ENCODE data around the gene TRPC5OS.

Gene TRPC5OS

DNA sequence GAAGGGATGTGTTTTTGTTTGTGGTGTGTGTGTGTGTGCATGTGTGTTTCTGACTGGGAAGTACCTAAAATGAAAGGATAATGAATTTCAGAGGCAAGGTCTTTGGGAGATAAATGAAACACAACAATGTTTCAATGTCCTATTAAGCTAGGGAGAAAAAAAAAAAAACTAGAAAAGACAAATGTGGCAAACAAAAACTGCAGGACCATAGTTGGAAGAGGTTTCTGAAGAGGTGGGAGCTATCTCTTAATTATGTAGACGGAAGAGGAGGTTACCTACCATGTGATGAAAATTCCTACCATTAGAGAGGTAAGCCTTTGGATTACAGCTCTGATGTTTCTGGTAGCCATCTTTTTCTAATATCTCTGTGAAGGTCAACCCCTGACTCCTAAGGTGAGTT lies at the start of gene TRPC5OS:
TSS of gene TRPC5OS (plus strand) at position 301 of the 400 bp plus-strand sequence. CDS start 25,669 bp downstream, outside the sequence.
- DNase-seq: no peak

DNA sequence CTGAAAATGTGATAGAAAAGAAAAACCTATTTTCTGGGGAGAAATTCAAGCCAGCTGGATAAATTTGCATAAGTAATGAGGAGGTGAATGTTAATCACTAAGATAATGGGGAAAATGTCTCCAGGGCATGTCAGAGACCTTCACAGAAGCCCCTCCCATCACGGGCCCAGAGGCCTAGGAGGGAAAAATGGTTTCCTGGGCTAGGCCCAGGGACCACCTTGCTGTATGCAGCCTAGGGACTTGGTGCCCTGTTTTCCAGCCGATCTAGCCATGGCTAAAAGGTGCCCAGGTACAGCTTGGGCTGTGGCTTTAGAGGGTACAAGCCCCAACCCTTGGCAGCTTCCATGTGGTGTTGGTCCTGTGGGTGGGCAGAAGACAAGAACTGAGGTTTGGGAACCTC lies 46.6 kb upstream of the TRPC5OS start:
- no peak for DNase-seq

GRCh38 chrX:111830571-111830970 lies 45.4 kb upstream of the TRPC5OS start:
- DNase-seq: no peak

GRCh38 chrX:111831343-111831742 lies 44.6 kb upstream of the TRPC5OS start:
- peak; percentile 68 for DNase-seq

DNA sequence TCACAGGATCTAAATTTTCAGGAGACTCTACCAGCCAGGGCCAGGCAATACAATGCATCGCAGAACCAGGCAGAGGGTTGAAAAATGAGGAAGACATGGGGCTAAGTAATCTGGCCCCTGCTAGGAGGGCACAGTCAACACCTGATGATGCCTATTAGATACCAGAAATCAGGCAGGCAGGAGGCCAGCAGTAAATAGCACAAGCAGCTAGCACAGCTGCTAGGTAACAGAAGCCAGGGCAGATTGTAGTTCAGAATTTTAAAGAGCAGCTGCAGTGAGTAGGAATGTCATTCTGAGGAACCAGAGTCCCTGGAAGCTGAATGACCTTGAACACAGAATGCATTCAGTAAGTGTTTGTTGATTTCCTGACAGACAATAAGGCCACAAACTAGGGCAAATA lies 38.8 kb upstream of the TRPC5OS start:
- DNase-seq: peak; percentile 77

DNA sequence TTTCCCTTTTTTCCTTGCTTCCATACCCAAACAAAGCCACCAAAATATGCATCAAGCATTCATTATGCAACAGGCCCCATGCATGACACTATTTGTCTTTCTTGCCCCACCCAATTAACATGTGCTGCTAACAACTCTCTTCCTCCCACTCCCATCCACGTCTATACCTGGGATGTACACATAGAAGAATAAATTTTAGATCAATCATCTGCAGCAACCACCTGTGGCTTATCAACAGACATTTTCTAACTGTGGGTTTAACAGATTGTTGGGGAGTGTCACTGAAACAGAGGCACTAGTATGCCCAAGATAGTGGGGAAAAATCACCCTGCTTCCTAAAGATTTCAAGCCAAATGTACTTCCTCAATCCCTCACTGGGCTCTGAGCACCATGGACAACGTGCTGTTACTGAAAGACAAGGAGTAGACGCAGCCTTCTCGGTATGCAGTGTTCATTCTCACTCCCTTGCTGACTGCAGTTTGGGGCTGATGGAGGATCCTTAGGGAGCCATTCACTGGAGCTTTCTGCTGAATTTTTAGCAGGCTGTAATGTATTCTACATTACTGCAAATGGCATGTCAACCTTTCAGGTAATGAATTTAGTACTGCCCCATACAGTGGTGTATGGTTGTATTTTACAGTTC lies 28.4 kb upstream of the TRPC5OS start:
- DNase-seq: no peak

GRCh38 chrX:111848541-111848940 lies 27.4 kb upstream of the TRPC5OS start:
- no peak for DNase-seq

- no peak for DNase-seq
These were observed 25.0 kb upstream of the TRPC5OS start for GRCh38 chrX:111850975-111851374.

DNA sequence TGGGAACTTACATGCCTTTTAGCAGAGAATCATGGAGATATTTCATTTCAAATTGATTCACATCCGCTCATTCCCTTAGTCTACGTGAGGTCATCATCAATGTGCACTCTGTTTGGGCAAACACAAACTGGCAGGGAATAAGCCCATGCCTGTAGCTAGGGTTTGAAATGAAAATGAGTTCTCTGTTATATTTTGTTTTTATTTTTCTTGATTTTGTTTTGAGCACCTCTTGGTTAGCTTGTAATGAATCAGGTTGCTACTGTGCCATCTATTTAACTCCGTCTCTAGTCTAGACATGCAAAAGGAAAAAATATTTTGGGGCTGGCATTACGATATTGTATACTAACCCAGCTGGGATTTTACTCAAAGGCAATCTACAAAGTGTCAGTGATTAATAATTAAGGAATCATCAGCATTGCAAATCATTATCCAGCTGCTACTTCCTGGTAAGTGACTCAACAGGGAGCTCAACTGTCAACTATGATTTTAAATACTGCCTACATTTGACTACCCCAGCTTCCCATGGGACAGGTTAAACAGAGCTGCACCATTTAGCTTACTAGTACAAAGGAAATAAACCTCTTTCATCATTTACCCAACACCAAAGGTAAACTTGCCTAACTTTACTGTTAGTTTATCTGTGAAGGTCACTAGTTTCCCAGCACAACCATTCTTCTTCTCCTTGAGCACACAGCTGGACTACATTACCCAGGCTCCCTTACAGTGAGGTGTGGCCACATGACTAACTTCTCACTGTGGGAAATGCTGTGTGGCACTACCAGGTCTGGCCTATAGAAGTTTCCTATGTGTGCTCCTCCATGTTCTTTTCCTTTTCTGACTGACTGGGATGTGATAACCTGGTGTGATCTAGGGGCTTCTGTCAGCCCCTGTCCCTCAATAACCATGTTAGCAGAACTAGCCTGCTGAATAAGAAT lies 21.2 kb upstream of the TRPC5OS start:
- no peak for DNase-seq

DNA sequence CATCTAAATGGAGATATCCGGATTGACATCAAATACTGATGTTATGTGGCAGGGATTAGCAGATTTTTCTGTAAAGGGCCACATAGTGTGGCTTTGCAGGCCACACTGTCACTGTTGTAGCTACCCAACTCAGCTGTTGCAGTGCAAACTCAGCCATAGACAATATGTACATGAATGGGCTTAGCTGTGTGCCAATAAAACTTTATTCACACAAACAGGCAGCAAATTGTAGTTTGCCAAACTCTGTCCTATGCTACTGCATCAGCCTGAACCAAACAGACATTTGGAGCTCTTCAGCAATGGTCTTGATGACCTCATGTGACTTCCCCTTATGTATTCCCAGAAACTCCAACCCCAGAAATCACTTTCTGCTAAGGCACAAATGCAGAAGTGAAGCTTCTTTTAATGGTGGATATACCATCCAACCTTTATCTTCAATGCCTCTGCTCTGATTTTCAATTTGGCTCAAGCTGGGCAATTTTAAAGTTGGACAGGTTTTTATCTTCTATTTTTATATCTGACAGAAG lies 18.4 kb upstream of the TRPC5OS start:
- DNase-seq: no peak

- no peak for DNase-seq
These were observed 14.4 kb upstream of the TRPC5OS start for GRCh38 chrX:111861605-111862004.

- no peak for DNase-seq
These were observed 8.7 kb upstream of the TRPC5OS start for GRCh38 chrX:111867236-111867635.

- no peak for DNase-seq
These were observed 7.0 kb upstream of the TRPC5OS start for GRCh38 chrX:111868726-111869638.

DNA sequence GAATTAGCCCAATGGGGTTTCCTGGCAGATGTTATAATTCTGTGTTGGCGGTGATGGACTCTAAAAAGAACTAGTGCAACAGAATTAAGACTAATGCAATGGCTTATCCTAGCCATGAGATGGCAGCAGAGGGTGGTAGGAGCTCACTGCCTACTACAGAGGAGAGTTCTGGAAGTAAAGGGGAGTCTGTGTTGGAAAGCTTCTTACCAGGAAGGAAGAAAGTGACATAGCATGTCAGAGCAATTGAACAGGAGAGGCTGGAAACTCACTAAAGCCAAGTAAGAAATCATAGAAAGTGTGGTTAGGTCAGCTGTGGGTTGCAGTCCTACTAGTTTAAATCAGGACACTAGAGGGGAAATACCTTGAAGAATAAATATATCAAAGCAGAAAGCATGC lies 6.3 kb upstream of the TRPC5OS start:
- peak; percentile 59 for DNase-seq

DNA sequence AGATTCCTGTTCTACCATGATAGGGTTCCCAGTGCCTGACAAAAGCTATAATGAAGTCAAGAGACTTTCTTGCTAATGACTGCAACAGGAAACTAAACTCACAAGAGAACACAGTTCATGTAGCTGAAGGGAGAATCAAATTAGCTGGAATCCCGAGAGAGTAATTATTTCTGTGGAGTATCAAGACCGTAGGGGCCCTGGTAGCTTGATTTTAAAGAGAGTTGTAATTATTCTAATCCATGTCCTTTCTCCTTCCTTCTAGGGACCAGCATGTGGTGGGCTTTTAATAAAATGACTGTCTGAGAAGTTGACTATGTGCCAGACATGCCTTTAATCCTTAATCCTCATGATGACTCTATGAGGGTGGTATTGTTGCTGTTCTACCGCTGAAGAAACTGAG lies 1.7 kb upstream of the TRPC5OS start:
- no peak for DNase-seq

DNA sequence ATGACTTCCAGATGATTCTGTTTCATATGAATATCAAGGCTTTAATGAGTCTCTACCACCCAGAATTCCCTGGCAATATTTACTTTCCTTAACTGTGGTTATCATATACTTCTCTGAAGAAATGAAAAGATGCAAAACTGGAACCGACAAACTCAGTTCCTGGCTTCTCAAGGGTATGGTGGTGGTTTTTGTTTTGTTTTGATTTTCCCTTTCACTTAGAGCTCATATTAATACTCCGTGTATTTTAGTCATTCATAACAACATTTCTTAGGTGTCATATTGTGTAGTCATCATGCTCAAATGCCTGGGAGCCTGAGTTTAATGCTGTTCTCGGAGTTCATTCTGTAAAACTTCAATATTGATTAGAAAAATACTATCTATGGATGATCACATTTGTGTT lies 665 bp downstream of the TRPC5OS start:
- DNase-seq: no peak

- no peak for DNase-seq
These were observed 1.7 kb downstream of the TRPC5OS start for GRCh38 chrX:111877681-111878080.

GRCh38 chrX:111880735-111881134 lies 4.8 kb downstream of the TRPC5OS start:
- no peak for DNase-seq

DNA sequence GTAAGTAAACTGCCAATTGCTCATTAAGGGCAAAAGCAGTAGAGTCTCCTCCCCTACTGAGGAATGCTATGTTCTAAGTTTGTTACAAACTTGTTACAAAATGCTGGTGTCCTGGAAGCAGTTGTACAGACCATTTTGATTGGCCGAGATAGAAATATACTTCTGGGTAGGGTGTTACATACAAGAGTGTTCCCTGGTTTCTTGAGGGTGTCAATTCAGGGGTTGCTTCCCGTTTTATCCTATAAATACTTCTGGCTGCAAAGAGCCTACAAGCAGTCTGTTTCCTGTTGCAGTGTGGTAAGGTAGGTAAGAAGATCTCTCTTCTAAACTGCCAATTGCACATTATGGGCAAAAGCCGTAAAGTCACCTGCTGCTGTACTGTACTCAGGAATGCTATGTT lies 5.7 kb downstream of the TRPC5OS start:
- no peak for DNase-seq

GRCh38 chrX:111886678-111887077 lies 10.7 kb downstream of the TRPC5OS start:
- DNase-seq: no peak

DNA sequence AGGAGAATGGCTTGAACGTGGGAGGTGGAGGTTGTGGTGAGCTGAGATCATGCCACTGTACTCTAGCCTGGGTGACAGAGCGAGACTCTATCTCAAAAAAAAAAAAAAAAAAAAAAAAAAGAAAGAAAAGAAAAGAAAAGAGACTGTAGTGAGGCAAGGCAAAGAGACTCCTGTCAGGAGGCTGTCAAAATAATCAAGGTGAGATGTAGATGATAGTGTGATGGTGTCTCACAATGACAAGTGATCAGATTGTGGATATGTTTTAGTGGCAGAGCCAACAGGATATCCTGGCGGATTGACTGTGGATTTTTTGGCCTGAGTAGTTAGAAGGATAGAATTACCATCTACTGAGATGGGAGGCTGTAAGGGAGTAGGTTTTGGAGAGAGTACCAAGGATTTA lies 12.6 kb downstream of the TRPC5OS start:
- no peak for DNase-seq

DNA sequence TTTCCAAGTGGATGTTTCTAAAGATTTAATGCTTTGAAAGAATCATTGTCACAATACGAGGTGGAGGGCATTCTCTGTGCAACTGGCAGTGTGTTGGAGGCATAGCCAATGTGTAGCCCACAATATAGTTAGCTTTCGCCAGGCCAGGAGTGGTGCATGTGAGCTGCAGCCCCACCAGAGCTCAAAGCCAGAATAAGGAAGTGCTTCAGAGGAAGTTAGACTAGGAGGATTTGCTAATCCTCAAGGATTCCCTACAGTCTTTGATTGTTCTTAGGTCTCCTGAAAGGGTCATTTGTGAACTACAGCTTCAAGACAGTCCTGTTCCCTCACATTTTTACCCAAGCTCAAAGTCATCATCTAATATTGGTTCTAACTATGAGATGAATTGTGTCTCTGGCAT lies 16.4 kb downstream of the TRPC5OS start:
- DNase-seq: no peak

- DNase-seq: no peak
These were observed 20.2 kb downstream of the TRPC5OS start for GRCh38 chrX:111896148-111896547.

All from NCI-H1694 treated with DMSO at 0.1 percent for 48 hours (cell line).